Inflammatory macrophage treated with lipopolysaccharide for 1 hour (primary cell): ENCODE measurements around the gene DPYSL5.
"Not testable (repeated sequence)": the region's sequence is repeated elsewhere in the genome, so short reads cannot be mapped to it uniquely, and the experiment has no call there.

Source experiments
- DNase-seq, 2 donors: peaks; one replicate each; pipeline ENCODE4 v3.0.0-alpha.2; 2020 to 2022

Gene DPYSL5

DNA sequence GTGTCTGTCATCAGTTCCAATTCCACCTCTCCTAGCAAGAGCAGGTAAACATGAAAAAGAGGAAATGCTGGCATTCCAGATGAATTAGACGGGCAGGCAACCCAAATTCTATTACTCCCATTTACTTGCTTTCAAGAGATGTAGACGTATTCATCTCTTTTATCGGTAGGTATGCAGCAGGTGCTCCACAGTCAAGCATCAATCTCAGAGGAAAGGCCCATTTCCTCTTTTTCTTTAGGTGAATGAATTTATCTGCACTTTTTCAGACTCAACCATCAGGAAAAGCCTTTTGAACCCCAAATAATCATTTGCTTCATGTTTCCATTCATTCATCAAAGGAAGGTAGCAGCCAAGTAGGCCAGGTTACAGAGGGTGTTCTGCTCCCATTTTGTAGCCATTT, 27.9 kb downstream of the DPYSL5 start:
- no peak for DNase-seq

DNA sequence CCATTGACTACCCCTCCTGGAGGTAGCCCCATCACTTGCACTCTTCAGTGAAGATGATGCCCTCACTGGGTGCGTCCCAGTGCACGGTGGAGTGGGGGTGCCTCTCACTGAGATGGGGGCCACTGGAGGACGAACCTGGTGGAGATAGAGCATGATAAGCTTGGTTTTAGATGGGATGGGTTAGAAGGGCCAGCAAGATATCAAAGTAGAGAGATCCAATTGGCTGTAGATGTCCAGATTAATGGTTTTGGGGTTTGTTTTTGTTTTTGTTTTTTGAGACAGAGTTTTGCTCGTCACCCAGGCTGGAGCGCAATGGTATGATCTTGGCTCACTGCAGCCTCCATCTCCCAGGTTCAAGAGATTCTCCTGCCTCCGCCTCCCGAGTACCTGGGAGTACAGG, 28.3 kb downstream of the DPYSL5 start:
- no peak for DNase-seq

DNA sequence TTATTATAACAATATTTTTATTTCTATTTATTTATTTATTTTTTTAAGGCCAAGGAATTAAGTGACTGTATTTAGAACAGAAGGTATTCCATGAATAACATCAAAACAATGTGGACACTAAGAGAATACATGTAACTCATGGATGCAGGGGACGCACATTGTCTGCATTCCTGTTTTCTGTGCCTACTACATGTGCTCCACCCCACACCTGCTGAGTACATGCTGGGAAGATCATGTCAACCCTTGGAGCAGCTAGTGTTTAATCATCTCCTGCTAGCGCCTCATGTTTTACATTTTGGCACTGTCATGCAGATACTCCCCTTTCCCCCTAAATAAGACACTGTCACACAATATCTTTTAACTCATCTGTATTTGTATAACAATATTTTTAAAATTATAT, 29.3 kb downstream of the DPYSL5 start:
- DNase-seq, result no peak

DNA sequence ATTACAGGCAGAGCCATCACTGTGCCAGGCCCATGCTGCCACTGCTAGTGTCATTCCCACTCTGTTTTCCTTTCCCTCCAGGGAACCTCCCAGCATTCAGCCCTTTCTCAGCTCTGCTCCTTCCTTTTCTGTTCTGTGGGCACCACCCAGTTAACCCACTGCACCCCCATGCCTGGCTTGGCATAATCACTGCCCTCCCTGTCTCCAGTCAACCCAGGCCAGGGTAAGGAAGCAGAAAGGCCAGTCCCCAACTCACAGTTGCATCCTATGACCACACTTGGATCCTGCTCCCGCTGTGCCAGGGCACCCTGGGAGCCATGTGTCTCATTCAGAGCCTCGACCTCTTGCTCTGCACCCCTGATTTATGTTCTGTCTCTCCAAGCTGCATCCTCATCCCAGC, 32.2 kb downstream of the DPYSL5 start:
- no peak for DNase-seq

DNA sequence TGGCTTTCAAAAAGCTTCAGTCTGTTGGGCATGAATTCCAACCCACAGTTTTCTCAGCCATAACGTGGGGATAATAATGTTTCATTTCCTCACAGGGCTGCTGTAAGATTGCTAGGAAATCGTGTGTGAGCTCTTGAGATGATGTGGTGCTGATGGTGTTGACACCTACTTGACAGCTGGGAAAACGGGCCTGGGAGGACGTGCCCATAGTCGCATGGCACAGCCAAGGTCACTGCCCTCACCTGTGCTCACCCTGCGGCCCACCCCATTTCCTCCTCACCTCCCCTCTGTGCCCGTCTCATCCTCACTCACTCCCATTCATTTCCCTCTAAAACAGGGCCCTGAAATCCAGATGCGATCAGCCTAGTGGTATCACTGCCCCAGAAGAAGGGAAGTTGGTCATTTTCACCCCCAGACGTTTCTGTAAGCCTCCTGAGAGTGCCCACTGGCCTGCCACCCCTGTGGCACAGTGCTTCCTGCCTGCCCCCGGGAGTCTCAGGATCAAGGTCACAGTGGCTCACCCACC, 33.0 kb downstream of the DPYSL5 start:
- no peak for DNase-seq

DNA sequence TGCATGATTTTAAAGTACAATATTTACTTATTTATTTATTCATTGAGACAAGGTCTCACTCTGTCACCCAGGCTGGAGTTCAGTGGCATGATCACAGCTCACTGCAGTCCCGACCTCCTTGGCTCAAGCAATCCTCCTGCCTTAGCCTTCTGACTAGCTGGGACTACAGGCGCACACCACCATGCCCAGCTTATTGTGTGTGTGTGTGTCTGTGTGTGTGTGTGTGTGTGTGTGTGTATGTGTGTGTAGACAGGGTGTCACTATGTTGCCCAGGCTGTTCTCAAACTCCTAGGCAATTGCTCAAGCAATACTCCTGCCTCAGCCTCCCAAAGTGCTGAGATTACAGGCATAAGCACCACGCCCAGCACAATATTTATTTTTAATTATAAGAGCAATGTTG, 34.3 kb downstream of the DPYSL5 start:
- not testable (repeated sequence) for DNase-seq

DNA sequence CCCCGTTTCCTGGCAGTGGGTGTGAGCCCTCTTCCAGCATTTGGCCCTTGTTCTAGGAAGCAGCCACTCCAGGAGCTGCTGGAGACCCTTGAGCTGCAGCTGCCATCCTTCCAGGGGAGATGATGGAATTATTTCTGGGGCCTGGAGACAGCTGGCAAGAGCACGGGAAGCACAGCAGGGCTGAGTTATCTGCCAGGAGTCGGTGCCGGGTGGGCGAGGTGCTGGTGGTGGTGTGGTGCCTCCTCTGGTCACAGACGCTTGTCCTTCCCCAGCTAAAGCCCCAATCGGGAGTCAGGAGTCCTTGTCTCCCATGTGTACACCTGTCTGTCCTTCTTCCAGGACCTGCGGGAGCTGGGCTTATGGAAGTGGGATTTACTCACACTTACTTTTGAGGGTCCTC, 36.0 kb downstream of the DPYSL5 start:
- no peak for DNase-seq

DNA sequence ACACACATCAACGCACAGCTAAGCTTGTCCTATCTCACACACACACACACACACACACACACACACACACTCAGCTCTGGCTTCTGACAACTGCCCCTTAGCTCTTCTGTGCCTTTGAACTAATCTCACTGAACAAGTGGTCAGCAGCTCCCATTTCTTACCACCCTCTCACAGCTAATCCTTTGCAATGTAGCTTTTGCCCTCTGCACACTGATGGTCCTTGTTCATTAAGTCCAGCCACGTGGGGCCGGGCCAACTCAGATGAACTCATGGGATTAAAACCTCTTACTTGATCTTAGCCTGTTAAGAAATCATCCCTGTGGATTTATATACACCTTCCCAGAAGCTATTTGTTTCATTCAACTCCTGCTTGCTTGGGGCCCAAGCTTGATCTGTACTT, 36.6 kb downstream of the DPYSL5 start:
- no peak for DNase-seq

DNA sequence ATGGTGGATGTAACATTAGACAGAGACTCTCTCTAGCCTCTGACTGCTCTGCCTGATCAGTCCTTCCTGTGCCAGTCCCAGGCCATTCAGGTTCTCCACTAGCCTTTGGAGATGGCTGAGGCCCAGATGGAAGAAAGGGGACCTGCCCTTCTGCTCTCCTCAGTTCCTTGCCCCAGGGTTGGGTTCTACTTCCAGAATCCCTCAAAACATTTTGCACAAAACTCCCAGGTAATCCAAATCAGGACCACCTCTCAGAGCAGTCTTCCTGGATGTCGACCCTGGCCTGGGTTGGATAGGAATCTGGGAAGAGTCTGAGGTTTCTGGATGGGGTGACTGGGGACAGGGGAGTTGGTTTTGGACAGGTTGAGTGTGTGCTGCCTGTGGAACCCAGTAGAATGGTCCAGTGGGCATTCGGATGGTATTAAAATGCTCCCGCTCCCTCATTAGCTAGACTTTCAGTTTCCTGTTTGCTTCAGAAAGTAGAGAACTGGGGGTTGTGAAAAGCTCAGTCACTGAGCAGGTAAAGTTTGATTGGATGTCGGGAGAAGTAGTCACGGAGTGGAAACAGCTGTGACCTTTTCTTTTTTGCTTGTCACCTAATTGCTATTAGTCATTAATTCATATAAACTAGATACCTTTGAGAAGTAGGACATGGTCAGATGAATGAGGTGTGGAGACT, 37.9 kb downstream of the DPYSL5 start:
- DNase-seq, result no peak

DNA sequence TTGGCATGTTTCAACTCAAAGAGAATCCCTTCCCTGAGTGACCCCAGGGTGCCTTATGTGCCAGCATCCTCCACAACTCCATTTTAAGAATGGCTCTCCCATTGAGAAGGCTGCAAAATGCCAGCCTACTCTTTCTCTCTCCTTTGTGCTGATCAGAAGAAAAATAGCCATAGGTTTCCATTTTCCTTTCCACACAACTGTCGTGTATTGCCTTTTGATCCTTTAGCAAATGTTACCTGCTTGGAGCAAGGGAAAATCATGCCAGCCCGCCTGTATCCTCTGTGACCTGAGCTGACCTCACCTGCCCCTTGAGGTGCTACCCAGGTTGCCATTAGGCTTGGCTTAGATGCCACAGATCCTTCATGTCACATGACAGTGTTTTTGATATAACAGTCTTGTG, 38.8 kb downstream of the DPYSL5 start:
- DNase-seq, result no peak

DNA sequence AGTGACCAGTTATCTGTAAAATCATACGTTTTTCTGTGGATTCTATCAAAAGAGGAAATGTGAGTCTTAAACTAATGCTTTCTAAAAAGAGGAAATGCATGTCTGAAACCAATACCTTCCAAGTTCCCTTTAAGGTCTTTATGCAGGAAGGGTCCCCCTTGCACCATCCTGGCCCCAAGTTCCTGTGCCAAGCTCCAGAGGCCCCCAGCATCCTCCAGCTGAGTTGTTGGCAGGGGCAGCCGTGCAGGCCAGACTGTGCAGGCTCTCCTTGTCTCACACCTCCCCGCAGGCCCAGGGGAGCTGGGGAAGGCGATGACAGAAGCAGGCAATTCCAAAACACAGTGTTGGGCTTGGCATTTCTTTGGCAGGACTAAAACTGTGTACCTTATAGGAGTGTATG, 39.2 kb downstream of the DPYSL5 start:
- peak; percentile 35 to 57 for DNase-seq

DNA sequence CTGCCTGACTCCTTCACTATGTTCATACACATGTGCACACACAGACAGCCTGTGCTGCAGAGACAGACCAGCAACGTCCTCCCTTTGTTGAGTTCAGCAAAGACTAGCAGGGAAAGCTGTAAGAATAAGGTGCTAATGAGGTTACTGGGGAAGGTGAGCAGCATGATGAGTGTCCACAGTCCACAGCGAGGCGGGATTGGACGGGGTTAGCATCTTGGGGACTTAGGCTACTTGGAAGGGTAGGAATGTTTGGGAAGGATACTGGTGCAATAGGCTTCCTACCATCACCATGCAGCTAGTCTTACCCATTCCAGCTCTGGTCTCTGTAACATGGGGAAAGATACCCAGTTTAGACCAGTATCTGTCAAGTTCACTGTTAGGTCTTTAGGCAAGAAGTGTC, 41.9 kb downstream of the DPYSL5 start:
- DNase-seq, result no peak

DNA sequence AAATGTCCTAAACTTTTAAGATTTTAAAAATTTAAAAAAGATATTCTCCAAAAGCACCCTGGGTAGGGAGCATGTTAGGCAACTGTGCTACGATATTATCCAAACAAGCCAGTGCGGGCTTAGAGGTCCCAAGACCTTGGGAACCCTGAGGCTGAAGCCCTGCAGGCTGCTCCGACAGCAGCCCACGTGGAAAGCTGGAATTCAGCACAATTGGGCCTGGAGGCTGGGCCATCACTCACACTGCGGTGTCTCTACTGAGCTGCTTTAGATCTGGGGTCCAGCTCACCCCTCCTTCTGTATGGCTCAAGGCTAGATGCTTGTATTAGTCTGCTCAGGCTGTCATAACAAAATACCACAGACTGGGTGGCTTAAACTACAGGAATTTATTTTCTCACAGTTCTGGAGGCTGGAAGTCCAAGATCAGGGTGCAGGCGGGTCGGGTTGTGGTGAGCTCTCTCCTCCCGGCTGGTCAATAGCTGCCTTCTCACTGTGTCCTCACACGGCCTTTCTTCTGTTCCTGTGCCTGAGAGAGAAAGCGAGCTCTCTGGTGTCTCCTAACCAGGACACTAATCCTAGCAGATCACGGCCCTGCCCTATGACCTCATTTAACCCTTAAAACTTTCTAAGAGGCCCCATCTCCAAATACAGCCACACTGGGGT, 42.5 kb downstream of the DPYSL5 start:
- no peak for DNase-seq

DNA sequence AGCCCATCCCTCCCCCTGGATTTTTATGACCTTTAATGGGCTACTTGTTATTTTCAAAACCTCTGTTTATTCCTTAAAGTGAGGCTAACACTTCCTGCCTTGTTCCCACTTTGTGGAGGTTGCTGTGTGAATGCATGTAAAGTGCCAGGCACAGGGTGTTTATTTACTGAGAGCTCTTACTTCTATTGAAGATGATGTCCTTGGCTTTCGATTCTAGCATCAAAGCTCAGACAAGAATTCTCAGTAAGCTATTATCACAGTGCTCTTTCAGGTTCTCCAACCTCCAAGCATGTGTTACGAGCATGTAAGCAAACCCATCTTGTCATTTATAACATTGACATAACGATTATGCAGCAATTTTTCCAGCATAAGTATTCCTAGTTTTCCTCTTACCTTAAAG, 44.2 kb downstream of the DPYSL5 start:
- no peak for DNase-seq

DNA sequence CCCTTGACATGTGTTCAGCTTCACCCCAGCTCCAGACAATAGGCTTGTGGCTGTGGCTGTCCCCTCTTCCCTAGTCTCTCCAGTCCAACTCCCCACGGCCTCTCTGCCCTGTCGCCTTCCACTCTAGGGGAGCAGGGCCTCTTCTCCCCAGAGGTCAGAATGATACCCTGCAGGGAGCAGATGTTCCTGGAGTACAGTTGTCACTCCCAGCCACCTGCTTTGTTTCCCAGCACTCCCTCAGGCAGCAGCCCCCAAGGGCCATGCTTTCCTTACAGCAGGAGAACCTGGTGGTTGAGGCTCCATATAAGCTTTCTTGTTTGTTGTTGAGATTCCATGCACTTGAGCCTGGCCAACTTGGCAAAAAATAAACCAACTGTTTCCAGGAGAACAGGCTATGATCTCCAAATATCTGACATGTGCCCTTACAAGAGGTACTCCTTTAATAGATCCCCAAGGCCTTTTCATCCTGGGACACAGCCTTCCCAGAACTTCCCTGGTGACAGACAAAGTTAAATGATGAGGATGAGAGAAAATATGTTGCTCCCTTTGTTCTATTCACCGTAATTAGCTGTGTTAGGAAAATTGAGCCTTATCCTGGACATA, 45.1 kb downstream of the DPYSL5 start:
- no peak for DNase-seq

DNA sequence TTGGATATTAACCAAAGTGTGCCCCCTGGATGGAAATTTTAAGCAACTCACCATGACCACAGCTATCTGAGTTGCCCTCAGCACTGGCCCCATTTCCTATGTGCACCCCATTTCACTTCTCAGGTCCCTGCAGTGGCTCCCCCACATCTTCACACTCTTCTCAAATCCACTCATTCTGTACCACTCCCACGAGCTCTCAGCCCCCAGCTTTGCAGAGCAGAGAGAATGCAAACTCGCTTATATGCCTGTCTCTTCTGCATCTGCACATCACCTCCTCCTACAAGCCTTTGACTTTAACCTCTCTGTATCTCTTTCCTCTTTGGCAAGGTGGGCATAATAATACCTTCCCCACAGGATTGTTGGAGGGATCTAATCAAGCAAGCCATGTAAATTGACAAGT, 46.2 kb downstream of the DPYSL5 start:
- DNase-seq, result no peak

DNA sequence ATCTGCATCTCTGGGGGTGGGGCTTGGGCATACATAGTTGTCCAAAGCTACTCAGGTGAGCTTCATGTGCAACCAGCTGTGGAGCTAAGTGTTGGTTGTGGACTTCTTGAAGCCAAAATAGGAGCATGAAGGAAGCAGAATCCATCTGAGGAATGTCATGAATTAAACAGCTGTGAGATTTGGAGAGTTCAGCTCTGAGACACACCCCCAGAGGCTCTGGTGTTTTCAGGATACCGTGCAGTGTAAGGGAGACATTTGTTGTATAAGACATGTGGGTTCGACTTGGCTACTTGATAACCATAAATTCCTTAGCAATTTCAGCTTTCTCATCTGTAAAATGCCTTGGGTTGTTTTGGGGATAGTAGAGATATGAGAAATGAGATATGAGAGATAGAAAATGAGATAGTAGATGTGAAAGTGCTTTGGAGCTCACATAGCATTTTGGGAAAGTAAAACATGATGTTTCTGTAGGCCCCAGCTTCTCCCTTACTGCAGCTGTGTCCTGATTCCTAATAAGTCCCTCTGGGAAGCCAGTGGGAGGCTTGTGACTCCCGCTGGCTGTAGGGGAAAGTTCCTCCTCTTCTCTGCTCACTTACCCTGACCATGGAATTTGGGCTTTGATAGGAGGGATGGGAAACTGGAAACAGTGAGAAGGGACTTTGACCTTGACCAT, 50.0 kb downstream of the DPYSL5 start:
- DNase-seq, result no peak

DNA sequence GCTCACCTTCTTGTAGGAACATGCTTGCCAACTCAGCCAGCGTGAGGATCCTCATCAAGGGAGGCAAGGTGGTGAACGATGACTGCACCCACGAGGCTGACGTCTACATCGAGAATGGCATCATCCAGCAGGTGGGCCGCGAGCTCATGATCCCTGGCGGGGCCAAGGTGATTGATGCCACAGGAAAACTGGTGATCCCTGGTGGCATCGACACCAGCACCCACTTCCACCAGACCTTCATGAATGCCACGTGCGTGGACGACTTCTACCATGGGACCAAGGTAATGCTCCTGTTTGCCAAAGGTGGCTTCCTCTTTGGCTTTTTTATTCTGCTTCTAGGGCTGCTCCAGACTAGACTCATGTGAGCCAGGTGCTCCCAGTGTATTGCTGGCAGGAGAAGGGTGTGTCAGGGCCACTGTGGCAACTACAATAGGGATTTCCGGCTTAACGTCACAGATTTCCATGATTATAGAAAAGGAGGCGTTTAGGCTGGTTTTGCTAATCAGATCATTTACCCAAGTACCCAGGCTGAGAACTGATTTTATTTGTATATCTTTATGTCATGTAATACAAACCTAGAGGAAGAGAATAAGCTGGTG, 50.6 kb downstream of the DPYSL5 start:
- DNase-seq, result no peak

DNA sequence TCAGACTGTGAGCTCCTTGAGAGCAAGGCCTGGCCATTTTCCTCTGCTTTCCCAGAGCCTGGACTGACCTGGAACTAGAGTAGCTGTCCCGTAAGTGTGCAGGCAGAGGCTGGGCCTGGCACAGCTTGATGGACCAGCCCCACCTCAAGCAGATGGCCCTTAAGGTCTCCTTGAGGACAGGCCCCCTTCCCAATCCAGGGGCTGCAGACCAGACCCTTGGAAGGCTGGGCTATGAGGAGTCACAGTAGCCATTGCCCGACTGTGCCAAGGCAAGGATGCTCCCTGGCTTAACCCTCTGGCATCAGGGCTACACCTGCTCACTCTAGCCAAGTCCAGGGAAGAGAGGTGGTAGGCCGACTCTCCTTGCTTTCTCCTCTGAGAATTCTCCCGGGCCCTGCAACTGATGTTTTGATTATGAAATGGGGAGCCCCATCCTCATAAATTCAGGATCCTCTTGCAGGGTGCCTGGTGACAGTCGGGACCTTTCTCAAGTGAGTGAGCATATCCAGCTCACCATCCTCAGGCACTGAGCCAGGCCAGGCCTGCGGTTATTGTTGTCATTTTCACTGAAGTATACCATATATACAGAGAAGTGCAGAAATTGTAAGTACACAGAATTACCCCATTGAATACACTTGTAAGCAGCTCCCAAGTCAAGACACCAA, 51.7 kb downstream of the DPYSL5 start:
- DNase-seq, result no peak

DNA sequence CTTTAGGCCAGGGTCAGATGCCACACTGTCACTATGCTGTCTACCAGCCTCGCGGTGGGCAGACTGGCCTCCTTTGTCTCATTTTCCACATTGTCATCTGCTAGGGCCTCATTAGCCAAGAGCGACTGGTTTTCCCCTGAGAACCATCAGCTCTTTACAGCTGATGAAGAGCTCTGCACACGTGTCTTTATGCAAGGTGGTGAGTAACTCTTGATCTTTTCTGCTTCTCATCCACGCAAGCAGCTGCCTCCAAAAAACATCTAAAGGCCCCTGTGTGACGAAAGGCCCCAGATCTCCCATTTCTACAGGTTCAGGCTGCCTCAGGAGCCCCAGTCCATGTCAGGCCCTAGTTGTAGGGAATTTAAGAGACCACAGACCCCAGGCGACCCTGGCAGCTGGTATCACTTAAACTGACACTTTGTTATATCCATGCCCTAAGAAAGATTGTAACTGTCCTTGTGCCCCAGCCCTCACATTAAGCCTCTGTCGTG, 52.9 kb downstream of the DPYSL5 start:
- DNase-seq, result no peak

DNA sequence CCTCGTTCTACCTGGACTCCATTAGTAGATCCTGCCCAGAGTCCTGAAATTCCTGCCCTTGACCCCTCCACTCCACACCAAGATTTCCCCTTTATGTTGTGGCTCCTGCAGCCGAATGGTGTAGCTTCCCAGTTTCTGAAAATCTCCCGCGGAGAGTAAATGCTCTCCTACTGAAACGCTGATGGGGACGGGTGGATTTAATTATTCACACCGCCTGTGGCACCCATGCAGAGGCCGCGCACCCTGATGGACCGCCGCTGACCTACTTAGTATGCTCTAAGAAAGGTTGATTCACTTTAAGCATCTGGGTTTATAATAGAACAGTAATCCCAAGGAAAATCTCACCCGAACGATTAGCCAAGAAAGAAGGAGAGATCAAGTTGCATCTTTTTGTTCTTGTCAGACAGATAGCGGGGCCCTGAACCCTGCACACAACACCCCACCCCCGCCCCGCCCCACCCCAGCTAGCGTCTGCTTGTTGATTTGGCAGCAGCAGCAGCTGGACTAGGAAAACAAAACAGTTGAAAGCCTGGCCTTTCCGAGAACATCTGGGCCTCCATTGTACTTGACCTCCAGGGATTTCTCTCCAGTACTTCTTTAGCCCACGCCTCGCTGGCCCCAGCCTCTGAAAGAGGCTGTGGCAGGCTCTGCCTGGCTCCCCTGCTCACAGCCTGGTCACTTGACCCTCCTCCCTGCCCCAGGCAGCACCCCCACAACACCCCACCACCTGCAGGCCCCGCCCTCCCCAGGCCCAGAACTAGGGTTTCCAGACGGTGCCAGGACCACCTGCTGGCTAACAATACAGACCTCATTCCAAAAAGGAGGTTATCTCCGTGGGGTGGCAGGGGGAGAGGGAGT, 53.6 kb downstream of the DPYSL5 start:
- DNase-seq, result no peak

DNA sequence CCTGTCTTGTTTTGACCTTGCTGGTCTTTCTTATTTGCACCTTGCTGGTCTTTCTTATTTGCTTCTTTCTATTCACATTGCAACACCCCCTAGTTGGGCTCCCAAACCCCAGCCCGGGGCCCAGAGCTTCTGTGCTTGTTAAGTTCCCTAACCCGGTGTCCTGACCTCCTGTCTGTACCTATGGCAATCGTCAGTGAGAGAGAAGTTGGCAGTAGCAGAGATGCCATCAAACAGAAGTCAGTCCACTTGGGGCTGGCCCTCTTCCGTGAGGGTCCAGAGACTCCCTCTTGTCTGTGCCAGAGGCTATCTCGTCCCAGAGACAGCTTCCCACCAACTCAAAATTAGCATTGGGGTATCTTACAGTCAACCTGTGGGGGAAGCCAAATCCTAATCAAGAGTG, 55.7 kb downstream of the DPYSL5 start:
- DNase-seq, result no peak
